CD4-positive, alpha-beta memory T cell (primary cell): Measurements from ENCODE around the gene CDSN. TPM values are rescaled to one million over a fixed set of nuclear protein-coding genes. Genes with fewer than 3 reads are reported as not detected.

Experiments used
- CTCF ChIA-PET: fragments of 350-600 bp; sonication (Branson Sonifier 250); formaldehyde crosslinking; loops from one replicate; lab custom pipeline; 2021; ENCODE audit warnings: inconsistent platforms; ENCODE audit not compliant: partially characterized antibody; lab: Charles Lee
- POLR2A ChIA-PET: fragments of 350-600 bp; sonication (Branson Sonifier 250); formaldehyde crosslinking; loops from one replicate; lab custom pipeline; 2021; ENCODE audit not compliant: partially characterized antibody; lab: Charles Lee
- DNase-seq, 5 donors: peaks; one replicate each; pipeline versions ENCODE4 v3.0.0 to v3.0.0-alpha.2; 2020 to 2022; ENCODE audit warnings: mixed read lengths in 1 of 5
- H3K27ac ChIP-seq: one replicate; pipeline ENCODE4 v1.7.0; 2013; ENCODE audit warnings: low read depth, low read length
- H3K27me3 ChIP-seq: 2 replicates; pipeline ENCODE4 v1.7.0; 2013; ENCODE audit warnings: mild to moderate bottlenecking, low read length, moderate library complexity; ENCODE audit not compliant: insufficient read depth
- H3K36me3 ChIP-seq: 2 replicates; pipeline ENCODE4 v1.7.0; 2013; ENCODE audit warnings: mild to moderate bottlenecking, low read length, moderate library complexity; ENCODE audit not compliant: insufficient read depth
- H3K4me1 ChIP-seq: 2 replicates; pipeline ENCODE4 v1.7.0; 2013; ENCODE audit warnings: mild to moderate bottlenecking, low read length, moderate library complexity; ENCODE audit not compliant: insufficient read depth
- H3K4me3 ChIP-seq, 2 donors: one replicate each; pipeline ENCODE4 v1.7.0; 2013; ENCODE audit warnings: low read length in 2 of 2, mild to moderate bottlenecking in 1 of 2
- H3K9me3 ChIP-seq, 2 donors: one replicate each; pipeline ENCODE4 v1.7.0; 2013; ENCODE audit warnings: low read length in 2 of 2, control low read depth in 1 of 2; ENCODE audit not compliant: control insufficient read depth in 1 of 2
- H3K27ac Mint-ChIP-seq, 7 donors: one replicate each; pipeline ENCODE4 v1.8.0; 2020 to 2021; ENCODE audit warnings: mixed read lengths in 7 of 7, mild to moderate bottlenecking in 6 of 7, inconsistent platforms in 3 of 7, moderate library complexity in 3 of 7
- H3K27me3 Mint-ChIP-seq, 2 donors: one replicate each; pipeline ENCODE4 v1.8.0; 2020 to 2021; ENCODE audit warnings: mixed read lengths in 2 of 2
- H3K36me3 Mint-ChIP-seq, 2 donors: one replicate each; pipeline ENCODE4 v1.8.0; 2020 to 2021; ENCODE audit warnings: mixed read lengths in 2 of 2, inconsistent platforms in 1 of 2, mild to moderate bottlenecking in 1 of 2
- H3K4me1 Mint-ChIP-seq, 4 donors: one replicate each; pipeline ENCODE4 v1.8.0; 2020 to 2021; ENCODE audit warnings: mixed read lengths in 4 of 4, mild to moderate bottlenecking in 1 of 4
- H3K4me3 Mint-ChIP-seq, 8 donors: one replicate each; pipeline ENCODE4 v1.8.0; 2020 to 2021; ENCODE audit warnings: mixed read lengths in 8 of 8, mild to moderate bottlenecking in 7 of 8, moderate library complexity in 6 of 8, inconsistent platforms in 3 of 8
- H3K9me3 Mint-ChIP-seq, 8 donors: one replicate each; pipeline ENCODE4 v1.8.0; 2020 to 2021; ENCODE audit warnings: mixed read lengths in 8 of 8, mild to moderate bottlenecking in 5 of 8, inconsistent platforms in 3 of 8, moderate library complexity in 1 of 8
- intact Hi-C: fragments of 100-400 bp; cut with micrococcal nuclease; formaldehyde crosslinking; loops from one replicate; pipeline ENCODE4 v1.15.1; 2023
- polyA plus RNA-seq, 2 donors: library from polyadenylated mRNA; unstranded; fragments of 300-500 nt; fragmentation: Illumina TruSeq; gene quantifications; one replicate each; pipeline ENCODE4 v1.2.3, GENCODE V29; 2021
- total RNA-seq, 2 experiments: library from RNA; stranded (reverse); gene quantifications; one replicate each; pipeline ENCODE4 v1.2.3, GENCODE V29; 2021

The CDSN gene
- total and polyA plus RNA-seq, 4 experiments from 2014 or later, result not detected

DNA sequence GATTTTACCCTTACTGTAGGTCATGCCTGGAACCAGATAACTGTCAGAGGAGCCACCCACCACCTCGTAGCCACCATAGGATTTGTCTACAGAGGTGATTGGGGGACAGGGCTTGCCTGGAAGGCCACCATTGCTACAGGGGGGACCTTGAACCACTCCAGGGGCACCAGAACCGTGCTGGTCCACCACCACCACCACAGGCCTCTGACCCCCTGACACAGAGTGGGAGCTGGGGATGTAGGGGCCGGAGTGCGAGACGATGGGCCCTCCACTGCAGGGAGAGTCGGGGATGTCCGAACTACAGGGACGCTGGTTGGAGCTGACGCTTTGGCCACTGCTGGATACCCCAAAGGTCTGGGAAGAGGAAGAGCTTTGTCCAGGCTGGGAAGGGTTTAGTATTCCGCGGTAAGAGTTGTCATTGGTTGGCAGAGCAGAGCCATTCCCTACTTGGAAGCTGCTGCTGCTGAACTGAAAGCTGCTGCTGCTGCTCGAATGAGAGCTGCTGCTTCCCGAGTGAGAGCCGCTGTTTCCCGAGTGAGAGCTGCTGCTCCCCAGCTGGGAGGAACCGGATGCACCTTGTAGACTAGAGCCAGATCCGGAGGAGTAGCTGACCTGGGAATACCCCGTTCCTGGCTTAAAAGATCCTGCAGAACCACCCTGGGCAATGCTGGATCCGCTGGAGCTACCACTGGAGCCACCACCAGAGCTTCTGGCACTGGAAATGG is 3.4 kb downstream of the CDSN start:
- Mint-ChIP-seq H3K9me3 (peaks cover 0 to 2% (median 0%) of the 10 kb centered on the region in 8 donors), H3K27me3 (peaks cover 0 to 1% of the 10 kb centered on the region in 2 donors), H3K4me3 (no peak overlapping the region), H3K36me3 (no peaks in the 10 kb centered on the region), H3K4me1 (peaks cover 2 to 8% (median 5%) of the 10 kb centered on the region in 4 donors), H3K27ac (peak overlapping the region in 1 of 7 donors; percentile 25)
- Histone ChIP-seq H3K9me3 (no peaks in the 10 kb centered on the region), H3K27ac (no peak overlapping the region), H3K4me3 (no peak overlapping the region), H3K4me1 (peaks cover 5% of the 10 kb centered on the region), H3K36me3 (no peaks in the 10 kb centered on the region), H3K27me3 (no peaks in the 10 kb centered on the region)
- CTCF ChIA-PET, result interaction anchor here (0.8 to 7.5 kb wide), 5 partner anchors 11 to 57 kb away, joined by 3 to 62 read pairs (median 40); no protein-coding TSS in a partner anchor
- POLR2A ChIA-PET, result interaction anchor here (2.1 kb wide), 1 partner anchor 24 kb away, joined by 11 read pairs; no protein-coding TSS in a partner anchor
- DNase-seq, result no peak
- intact Hi-C loops, result no loop called here

DNA sequence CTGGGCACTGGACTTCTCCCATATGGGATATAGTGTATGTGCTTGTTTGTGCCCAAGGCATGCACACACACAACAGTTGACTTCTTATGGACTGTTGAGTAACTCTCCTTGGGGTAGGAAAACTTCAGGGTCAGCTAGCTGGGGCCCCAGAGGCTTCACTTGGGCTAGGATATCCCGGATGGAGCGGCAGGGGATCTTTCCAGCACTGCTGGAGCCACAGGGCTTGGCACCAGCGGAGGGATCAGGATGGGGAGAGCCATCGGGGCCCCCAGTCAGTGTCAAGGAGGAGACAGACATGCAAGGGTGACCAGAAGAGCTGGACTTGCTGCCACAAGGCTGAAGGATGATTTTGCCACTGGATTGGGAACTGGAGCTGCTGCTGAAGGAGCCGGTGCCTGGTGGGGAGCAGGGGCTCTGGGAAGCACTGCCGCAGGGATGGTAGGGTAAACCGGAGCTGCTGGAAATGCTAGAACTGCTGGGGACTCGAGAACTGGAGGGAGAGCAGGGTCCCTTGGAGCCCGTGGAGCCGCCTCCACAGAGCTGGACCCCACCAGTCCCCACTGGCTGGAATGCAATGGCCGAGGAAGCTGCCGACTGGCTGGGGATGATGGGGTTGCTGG is 4.2 kb downstream of the CDSN start:
- Histone ChIP-seq H3K4me3 (no peak overlapping the region), H3K27ac (no peak overlapping the region), H3K27me3 (no peaks in the 10 kb centered on the region), H3K36me3 (no peaks in the 10 kb centered on the region), H3K4me1 (peaks cover 5% of the 10 kb centered on the region), H3K9me3 (no peaks in the 10 kb centered on the region)
- Mint-ChIP-seq H3K36me3 (no peaks in the 10 kb centered on the region), H3K4me1 (peaks cover 2 to 8% (median 5%) of the 10 kb centered on the region in 4 donors), H3K9me3 (peaks cover 0 to 2% (median 0%) of the 10 kb centered on the region in 8 donors), H3K27ac (no peak overlapping the region), H3K27me3 (peaks cover under 1 to 1% of the 10 kb centered on the region in 2 donors), H3K4me3 (no peak overlapping the region)
- intact Hi-C loops, result loop anchor here (2.0 kb wide), 2 partner anchors 29 to 37 kb away; no protein-coding TSS in a partner anchor
- ChIA-PET CTCF (interaction anchor here (1.3 to 7.5 kb wide), 10 partner anchors 12 to 286 kb away, joined by 3 to 62 read pairs (median 12); no protein-coding TSS in a partner anchor), POLR2A (interaction anchor here (1.8 to 2.1 kb wide), 2 partner anchors 23 to 201 kb away, joined by 4 to 11 read pairs; no protein-coding TSS in a partner anchor)
- DNase-seq, result no peak

DNA sequence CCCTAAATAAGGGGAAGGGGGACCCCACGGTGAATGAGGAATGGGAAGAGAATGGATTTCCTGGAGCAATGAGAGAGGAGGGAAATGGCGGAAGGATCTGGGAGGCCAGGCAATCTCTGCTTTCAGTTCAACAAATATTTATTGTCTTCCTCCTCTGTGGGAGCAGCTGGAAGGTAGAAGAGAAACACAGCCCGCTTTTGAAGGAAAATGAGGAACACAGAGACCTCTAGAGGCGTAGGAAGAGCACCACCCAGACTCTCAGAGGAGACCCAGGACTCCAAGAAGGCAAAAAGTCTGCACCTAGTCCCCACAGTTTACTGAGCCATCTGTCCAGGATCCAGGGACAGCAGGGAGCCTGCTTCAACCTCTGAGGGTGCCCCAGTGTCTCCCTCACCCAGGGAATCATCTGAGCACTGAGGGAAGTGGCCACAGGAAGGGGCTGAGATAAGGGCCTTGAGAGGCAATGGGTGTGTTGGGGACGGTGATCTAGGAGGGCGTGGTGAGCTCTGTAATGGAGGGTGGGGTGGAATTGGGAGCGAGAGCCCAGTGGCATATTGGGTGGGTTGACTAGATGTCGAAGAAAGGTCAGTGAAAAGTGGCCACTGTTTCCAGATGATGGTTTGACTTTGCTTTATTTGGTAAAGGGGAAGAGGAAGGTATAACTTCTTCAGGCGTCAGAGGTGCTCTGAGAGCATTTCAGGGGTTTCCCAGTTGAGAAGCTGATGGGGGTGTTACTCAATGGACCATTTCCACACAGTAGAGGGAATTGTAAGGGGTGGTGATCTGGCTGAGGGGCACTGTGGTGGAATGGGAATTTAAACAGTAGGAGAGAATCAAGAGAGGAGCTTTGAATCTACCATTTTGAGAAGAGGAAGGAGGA is 5.0 kb downstream of the CDSN start:
- Mint-ChIP-seq H3K4me3 (peak overlapping the region in 2 of 8 donors; percentile 16 to 41), H3K4me1 (peaks cover 2 to 8% (median 5%) of the 10 kb centered on the region in 4 donors), H3K27me3 (peaks cover 2 to 3% of the 10 kb centered on the region in 2 donors), H3K27ac (peak overlapping the region in 4 of 7 donors; percentile 12 to 80 (median 46)), H3K36me3 (no peaks in the 10 kb centered on the region), H3K9me3 (peaks cover 0 to 2% (median 0%) of the 10 kb centered on the region in 8 donors)
- Histone ChIP-seq H3K27me3 (no peaks in the 10 kb centered on the region), H3K9me3 (no peaks in the 10 kb centered on the region), H3K27ac (no peak overlapping the region), H3K4me3 (no peak overlapping the region), H3K36me3 (no peaks in the 10 kb centered on the region), H3K4me1 (peaks cover 5% of the 10 kb centered on the region)
- POLR2A ChIA-PET, result interaction anchor here (1.0 to 2.1 kb wide), 5 partner anchors 22 to 200 kb away, joined by 3 to 11 read pairs (median 5); no protein-coding TSS in a partner anchor
- peak in 1 of 5 donors; percentile 40 for DNase-seq
- CTCF ChIA-PET, result interaction anchor here (0.9 to 7.5 kb wide), 15 partner anchors 9 to 285 kb away, joined by 3 to 62 read pairs (median 6); partner anchors contain the start of gene VARS2
- intact Hi-C loops, result loop anchor here (2.0 kb wide), 2 partner anchors 28 to 36 kb away; no protein-coding TSS in a partner anchor

DNA sequence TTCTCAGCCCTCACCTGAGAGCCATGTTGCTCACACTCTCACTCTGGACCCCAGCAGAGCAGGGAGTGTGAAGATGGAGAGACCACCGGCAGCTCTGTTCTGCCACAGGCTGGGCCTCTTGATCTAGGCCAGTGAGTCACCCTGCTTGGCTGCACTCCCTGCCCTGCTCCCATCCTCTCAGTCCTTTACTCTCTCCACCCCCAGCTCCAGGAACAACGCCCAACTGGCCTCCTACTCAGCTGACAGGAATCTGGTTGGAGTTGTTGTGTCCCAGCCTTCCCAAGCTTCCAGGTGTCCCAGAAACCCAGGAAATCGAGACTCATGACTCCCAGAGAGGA is 5.7 kb downstream of the CDSN start, which contains the start of gene PSORS1C1:
Gene PSORS1C1, plus strand, starts transcription at position 260 of the 338 bp plus-strand sequence. CDS start 14,833 bp downstream, outside the sequence.
- ChIA-PET POLR2A (interaction anchor here (1.0 to 2.1 kb wide), 5 partner anchors 21 to 199 kb away, joined by 3 to 11 read pairs (median 5); no protein-coding TSS in a partner anchor), CTCF (interaction anchor here (0.9 to 7.5 kb wide), 12 partner anchors 9 to 200 kb away, joined by 3 to 62 read pairs (median 8); partner anchors contain the start of gene VARS2)
- DNase-seq, result no peak
- H3K9me3 Mint-ChIP-seq, result peaks cover 0 to 2% (median 0%) of the 10 kb centered on the region in 8 donors
- no peaks in the 10 kb centered on the region for H3K36me3 Mint-ChIP-seq
- H3K4me3 Mint-ChIP-seq, result peak within 1 kb of the TSS in 2 of 8 donors; percentile 16 to 41
- Histone ChIP-seq H3K27ac (no peak within 1 kb of the TSS), H3K36me3 (no peaks in the 10 kb centered on the region), H3K27me3 (no peaks in the 10 kb centered on the region), H3K4me3 (no peak within 1 kb of the TSS), H3K4me1 (peaks cover 5% of the 10 kb centered on the region), H3K9me3 (no peaks in the 10 kb centered on the region)
- peaks cover 2 to 8% (median 5%) of the 10 kb centered on the region in 4 donors for H3K4me1 Mint-ChIP-seq
- peak within 1 kb of the TSS in 5 of 7 donors; percentile 9 to 87 (median 73) for H3K27ac Mint-ChIP-seq
- intact Hi-C loops, result loop anchor here (2.0 kb wide), 2 partner anchors 28 to 36 kb away; no protein-coding TSS in a partner anchor
- peaks cover 8 to 10% of the 10 kb centered on the region in 2 donors for H3K27me3 Mint-ChIP-seq

DNA sequence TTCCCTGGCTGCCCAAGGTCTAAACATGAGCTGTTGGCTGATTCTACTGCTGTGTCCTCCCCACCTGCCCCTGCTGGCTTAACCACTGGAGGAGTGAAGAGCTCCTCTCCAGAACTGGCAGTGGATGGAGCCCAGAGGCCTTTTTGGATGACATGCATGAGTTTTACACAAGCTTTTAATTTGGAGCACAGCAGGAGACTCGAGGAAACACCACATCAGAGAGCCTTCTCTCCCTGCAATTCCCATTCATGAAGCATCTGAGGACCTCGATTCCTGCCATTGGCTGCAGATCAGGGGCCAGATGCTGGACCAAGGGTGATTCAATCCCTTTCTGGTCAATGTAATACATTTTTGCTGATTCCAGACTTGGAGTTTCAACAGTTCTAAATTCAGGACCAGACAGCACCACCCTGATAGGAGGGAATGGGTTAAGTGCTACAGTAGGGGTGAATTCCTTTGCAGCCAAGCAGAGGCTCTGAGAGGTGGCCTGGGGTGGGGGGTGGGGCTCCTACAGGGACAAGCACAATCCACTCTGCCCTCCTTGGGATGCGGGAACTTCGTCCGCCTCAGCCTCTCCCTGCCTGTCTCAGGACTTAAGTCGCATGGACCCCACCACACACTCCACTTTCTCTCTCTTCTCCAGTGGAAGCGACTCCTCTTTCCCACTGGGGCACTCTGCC is 6.2 kb downstream of the CDSN start:
- Mint-ChIP-seq H3K27ac (peak overlapping the region in 1 of 7 donors; percentile 9), H3K4me3 (no peak overlapping the region), H3K36me3 (no peaks in the 10 kb centered on the region), H3K27me3 (peaks cover 9 to 11% of the 10 kb centered on the region in 2 donors), H3K4me1 (peaks cover 2 to 8% (median 5%) of the 10 kb centered on the region in 4 donors), H3K9me3 (peaks cover 0 to 2% (median 0%) of the 10 kb centered on the region in 8 donors)
- Histone ChIP-seq H3K27me3 (no peaks in the 10 kb centered on the region), H3K27ac (no peak overlapping the region), H3K4me3 (no peak overlapping the region), H3K9me3 (no peaks in the 10 kb centered on the region), H3K4me1 (peaks cover 5% of the 10 kb centered on the region), H3K36me3 (no peaks in the 10 kb centered on the region)
- DNase-seq, result no peak
- POLR2A ChIA-PET, result interaction anchor here (1.4 to 1.8 kb wide), 3 partner anchors 24 to 199 kb away, joined by 3 to 5 read pairs (median 4); no protein-coding TSS in a partner anchor
- CTCF ChIA-PET, result interaction anchor here (0.9 to 7.5 kb wide), 10 partner anchors 10 to 200 kb away, joined by 3 to 62 read pairs (median 10); partner anchors contain the start of gene VARS2
- intact Hi-C loops, result loop anchor here (2.0 kb wide), 2 partner anchors 27 to 35 kb away; no protein-coding TSS in a partner anchor
